ENCODE results near the gene PPIL1. TPM values are rescaled to one million over a fixed set of nuclear protein-coding genes. Genes with fewer than 3 reads are reported as not detected.

PPIL1 gene
- polyA plus RNA-seq, 2 of the 4 experiments (the other 2 are of a cell fraction) = 42.6 to 60.0 TPM

DNA sequence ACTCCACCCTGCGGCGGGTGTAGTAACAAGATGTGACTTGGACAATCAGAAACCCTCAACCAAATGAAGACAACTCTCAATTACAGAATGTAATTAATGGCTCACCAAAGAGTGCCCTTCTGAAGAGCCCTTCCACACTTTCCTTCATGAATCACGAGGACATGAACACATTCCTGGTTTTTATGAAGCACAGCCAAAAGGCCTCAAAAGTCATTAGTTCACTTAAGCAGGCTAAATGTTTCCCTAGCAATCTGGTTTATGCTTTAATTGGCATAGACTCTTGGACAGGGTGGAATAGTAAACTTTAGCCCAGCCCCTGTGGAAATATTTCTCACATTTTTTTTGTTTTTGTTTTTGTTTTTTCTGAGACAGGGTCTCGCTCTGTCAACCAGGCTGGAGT, 55.8 kb downstream of the PPIL1 start:
- POLR2A ChIA-PET = no interaction called here
- FAIRE-seq = no peak
- H3K4me3 ChIP-seq = no peak overlapping the region

DNA sequence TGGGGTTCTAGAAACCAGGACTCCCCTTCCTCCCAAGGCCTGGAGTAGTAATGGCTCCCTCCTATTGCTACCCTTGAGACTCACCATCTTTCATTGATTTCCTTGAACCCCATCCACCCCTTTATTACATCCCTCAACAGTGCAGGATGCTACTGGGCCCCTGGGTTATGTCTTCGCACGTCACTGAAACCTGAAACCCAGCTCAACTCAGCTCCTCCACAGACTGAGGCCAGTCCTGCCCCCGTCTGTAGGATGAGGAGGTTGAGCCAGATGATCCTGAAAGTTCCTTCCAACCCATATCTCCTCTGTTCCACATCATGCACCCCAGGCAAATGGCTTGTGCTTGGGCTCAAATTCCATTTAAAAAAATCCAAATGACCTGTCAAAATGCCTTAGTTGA, 56.8 kb downstream of the PPIL1 start:
- no peak for FAIRE-seq
- no peak overlapping the region for H3K27ac ChIP-seq
- 76% methylated on average over 3 of the region's 3 CpGs for WGBS (ENCODE audit: missing lambda C conversion rate)
- H3K4me1 ChIP-seq = no peaks in the 10 kb centered on the region
- ChIA-PET POLR2A (no interaction called here), CTCF (interaction anchor here (0.5 kb wide), 1 partner anchor 10 kb away, joined by 3 read pairs; no protein-coding TSS in a partner anchor)
- H3K4me2 ChIP-seq = no peak overlapping the region
- ATAC-seq = no peak
- no peak overlapping the region for H3K4me3 ChIP-seq
- no peaks in the 10 kb centered on the region for H3K9me3 ChIP-seq
- TF ChIP-seq MAZ (IDR thresholded peaks at IDR 0.05; ENCODE audit: borderline replicate concordance, low read depth, low read length) = no peak
- no peak for TF ChIP-seq MAFK (IDR thresholded peaks at IDR 0.05; ENCODE audit: partially characterized antibody)
- TF ChIP-seq ESRRA (IDR thresholded peaks at IDR 0.05; ENCODE audit: borderline replicate concordance, low read length) = no peak
- no peak for TF ChIP-seq NR3C1 (IDR thresholded peaks at IDR 0.05)
- TF ChIP-seq FOXS1 (CRISPR knock-in tag; IDR thresholded peaks at IDR 0.05) = no peak
- no peak for TF ChIP-seq RNF2 (IDR thresholded peaks at IDR 0.05; ENCODE audit: borderline replicate concordance, low read depth)
- TF ChIP-seq RARB (CRISPR knock-in tag; IDR thresholded peaks at IDR 0.05) = no peak
- no peak for TF ChIP-seq CHD2 (IDR thresholded peaks at IDR 0.05; ENCODE audit: low read length, partially characterized antibody)
- no peak for TF ChIP-seq HDAC2 (IDR thresholded peaks at IDR 0.05)
- no peak for DNase-seq (ENCODE audit: low read depth in 1 of 2, low spot score in 1 of 2)

More for the DNA sequence above, 55.8 kb downstream of the PPIL1 start:
- Histone ChIP-seq H3K4me2 (no peak overlapping the region), H3K9me3 (no peaks in the 10 kb centered on the region), H3K4me1 (no peaks in the 10 kb centered on the region), H3K27ac (no peak overlapping the region)
- ATAC-seq = no peak
- 79% methylated on average over 4 of the region's 4 CpGs for WGBS (ENCODE audit: missing lambda C conversion rate)
- TF ChIP-seq HES2 (IDR thresholded peaks at IDR 0.05) = no peak
- TF ChIP-seq ZC3H11A (IDR thresholded peaks at IDR 0.05) = no peak
- no peak for TF ChIP-seq CHD2 (IDR thresholded peaks at IDR 0.05; ENCODE audit: low read length, partially characterized antibody)
- TF ChIP-seq, protein P1, sequence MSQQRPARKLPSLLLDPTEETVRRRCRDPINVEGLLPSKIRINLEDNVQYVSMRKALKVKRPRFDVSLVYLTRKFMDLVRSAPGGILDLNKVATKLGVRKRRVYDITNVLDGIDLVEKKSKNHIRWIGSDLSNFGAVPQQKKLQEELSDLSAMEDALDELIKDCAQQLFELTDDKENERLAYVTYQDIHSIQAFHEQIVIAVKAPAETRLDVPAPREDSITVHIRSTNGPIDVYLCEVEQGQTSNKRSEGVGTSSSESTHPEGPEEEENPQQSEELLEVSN (IDR thresholded peaks at IDR 0.05; ENCODE audit: borderline replicate concordance, low read depth) = no peak
- no peak for TF ChIP-seq NR3C1 (IDR thresholded peaks at IDR 0.05)
- TF ChIP-seq FOSB (CRISPR knock-in tag; IDR thresholded peaks at IDR 0.05) = no peak
- TF ChIP-seq, protein P2, sequence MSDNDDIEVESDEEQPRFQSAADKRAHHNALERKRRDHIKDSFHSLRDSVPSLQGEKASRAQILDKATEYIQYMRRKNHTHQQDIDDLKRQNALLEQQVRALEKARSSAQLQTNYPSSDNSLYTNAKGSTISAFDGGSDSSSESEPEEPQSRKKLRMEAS (IDR thresholded peaks at IDR 0.05) = no peak
- no peak for TF ChIP-seq CBX8 (IDR thresholded peaks at IDR 0.05)
- TF ChIP-seq BCL3 (IDR thresholded peaks at IDR 0.05) = no peak
- no peak for TF ChIP-seq FOSL2 (IDR thresholded peaks at IDR 0.05)
- TF ChIP-seq FOSL2 (CRISPR knock-in tag; IDR thresholded peaks at IDR 0.05) = no peak
- TF ChIP-seq, protein P3, sequence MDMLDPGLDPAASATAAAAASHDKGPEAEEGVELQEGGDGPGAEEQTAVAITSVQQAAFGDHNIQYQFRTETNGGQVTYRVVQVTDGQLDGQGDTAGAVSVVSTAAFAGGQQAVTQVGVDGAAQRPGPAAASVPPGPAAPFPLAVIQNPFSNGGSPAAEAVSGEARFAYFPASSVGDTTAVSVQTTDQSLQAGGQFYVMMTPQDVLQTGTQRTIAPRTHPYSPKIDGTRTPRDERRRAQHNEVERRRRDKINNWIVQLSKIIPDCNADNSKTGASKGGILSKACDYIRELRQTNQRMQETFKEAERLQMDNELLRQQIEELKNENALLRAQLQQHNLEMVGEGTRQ (IDR thresholded peaks at IDR 0.05) = no peak
- TF ChIP-seq CEBPB (IDR thresholded peaks at IDR 0.05) = no peak
- no peak for TF ChIP-seq REST (IDR thresholded peaks at IDR 0.05)
- no peak for TF ChIP-seq HOXA7 (CRISPR knock-in tag; IDR thresholded peaks at IDR 0.05)
- TF ChIP-seq EHMT2 (IDR thresholded peaks at IDR 0.05; ENCODE audit: low read depth) = no peak
- TF ChIP-seq ZSCAN20 (CRISPR knock-in tag; IDR thresholded peaks at IDR 0.05) = no peak
- DNase-seq (ENCODE audit: low read depth in 1 of 2, low spot score in 1 of 2) = no peak
- CTCF ChIA-PET = no interaction called here

Measured in A549 (cell line).